NK-92 (cell line): ENCODE measurements around the gene CETP.
"Not testable (repeated sequence)": the region's sequence is repeated elsewhere in the genome, so short reads cannot be mapped to it uniquely, and the experiment has no call there.

Experiments used
- DNase-seq: peaks from one replicate; lab custom pipeline; 2025; ENCODE audit not compliant: unreplicated experiment; lab: John Stamatoyannopoulos, UW

The CETP gene

DNA sequence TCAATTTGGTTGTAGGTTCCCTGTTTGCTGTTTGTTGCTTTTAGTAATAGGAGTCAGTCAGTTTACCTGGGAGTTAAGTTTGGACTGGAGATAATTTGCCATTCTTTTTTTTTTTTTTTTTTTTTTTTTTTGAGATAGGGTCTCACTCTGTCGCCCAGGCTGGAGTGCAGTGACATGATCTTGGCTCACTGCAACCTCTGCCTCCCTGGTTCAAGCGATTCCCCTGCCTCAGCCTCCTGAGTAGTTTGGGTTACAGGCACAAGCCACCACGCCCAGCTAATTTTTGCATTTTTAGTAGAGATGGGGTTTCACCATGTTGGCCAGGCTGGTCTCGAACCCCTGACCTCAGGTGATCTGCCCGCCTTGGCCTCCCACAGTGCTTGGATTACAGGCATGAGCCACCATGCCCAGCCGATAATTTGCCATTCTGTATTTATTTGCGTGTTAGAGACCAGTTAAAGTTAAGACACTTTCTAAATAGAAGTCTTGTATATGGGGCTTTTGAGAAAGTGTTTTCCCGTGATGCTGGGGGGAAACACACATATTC lies 27.1 kb upstream of the CETP start:
- not testable (repeated sequence) for DNase-seq

DNA sequence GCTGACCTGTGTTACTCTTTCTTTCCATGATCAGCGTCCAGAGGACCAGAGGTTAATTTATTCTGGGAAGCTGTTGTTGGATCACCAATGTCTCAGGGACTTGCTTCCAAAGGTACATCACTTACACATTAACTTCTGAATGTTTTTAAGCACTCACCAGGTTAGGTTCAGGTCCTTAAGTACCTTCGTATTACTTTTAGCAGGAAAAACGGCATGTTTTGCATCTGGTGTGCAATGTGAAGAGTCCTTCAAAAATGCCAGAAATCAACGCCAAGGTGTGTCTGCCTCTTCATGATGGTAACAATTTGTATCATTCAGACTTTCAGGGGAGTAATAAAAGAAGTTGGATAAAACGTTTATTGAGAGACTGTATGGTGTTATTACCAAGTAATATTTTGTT lies 26.5 kb upstream of the CETP start:
- DNase-seq: no peak

DNA sequence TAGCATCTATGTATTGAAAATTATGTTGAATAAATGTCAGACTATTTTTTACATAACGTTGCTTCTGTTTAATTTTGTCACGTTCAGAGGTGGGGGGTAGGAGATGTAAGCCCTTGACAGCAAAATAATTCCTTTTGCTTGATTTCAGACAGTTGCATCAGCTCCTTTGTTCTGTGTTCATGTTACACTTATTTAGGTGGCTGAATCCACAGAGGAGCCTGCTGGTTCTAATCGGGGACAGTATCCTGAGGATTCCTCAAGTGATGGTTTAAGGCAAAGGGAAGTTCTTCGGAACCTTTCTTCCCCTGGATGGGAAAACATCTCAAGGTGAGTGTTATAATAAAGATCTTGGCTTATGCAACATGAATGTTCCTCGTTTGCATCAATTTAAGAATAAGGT lies 25.3 kb upstream of the CETP start:
- DNase-seq: no peak

DNA sequence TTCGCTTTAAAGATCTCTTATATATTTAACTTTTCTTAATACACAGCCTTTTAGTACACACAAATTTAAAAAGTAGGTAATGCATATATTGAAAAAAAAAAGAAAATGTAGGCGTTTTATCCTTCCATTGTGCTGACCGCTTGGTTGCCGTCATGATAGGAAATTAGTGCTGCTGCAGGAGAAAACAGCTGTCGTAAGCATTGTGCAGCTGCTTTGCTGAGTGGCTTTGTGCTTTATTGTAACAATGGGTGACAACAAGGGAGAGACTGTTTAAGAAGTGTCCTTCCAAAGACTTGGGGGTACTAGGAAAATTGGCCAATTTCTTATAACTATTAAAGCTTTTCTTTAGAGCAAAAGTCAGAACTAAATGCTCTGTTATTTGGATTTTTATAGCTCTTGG lies 24.8 kb upstream of the CETP start:
- DNase-seq: no peak

DNA sequence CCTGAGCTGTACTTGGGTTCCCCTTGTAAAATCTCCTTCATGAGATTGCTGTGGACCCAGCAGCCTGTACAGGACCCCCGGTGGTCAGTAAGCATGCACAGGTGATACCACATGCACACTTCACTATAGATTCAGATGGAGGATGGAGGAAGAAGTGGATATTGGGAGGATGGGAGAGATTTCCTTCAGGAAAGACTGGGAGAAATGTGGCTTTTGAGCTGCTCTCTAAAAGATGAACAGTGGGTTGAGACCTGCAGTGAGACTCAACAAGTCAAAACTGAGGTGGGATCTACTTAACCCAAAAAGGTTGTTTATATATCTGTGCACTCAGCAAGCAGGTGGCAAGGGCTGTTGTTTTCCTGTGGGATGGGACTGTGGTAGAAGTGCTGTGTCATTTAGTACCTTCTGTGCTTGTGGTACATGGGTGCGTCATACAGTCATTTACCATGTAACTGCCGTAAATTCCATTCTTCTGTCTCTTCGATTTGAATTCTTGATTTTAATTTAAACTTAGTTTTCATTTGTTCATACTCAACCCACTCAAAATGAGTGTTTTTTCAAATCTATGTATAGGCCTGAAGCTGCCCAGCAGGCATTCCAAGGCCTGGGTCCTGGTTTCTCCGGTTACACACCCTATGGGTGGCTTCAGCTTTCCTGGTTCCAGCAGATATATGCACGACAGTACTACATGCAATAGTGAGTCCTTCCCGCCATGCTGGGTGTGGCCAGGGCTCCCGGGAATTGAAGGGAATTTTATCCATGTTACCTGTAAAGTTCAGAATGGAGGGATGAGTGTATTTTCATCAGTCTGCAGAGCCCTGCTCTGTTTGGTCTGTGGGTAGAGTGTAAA lies 22.9 kb upstream of the CETP start:
- DNase-seq: no peak

DNA sequence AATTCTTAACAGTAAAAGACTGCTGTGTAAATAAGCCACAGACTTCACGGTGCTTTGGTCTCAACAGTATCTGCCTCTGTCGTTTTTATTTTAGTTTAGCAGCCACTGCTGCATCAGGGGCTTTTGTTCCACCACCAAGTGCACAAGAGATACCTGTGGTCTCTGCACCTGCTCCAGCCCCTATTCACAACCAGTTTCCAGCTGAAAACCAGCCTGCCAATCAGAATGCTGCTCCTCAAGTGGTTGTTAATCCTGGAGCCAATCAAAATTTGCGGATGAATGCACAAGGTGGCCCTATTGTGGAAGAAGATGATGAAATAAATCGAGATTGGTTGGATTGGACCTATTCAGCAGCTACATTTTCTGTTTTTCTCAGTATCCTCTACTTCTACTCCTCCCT lies 21.9 kb upstream of the CETP start:
- no peak for DNase-seq

DNA sequence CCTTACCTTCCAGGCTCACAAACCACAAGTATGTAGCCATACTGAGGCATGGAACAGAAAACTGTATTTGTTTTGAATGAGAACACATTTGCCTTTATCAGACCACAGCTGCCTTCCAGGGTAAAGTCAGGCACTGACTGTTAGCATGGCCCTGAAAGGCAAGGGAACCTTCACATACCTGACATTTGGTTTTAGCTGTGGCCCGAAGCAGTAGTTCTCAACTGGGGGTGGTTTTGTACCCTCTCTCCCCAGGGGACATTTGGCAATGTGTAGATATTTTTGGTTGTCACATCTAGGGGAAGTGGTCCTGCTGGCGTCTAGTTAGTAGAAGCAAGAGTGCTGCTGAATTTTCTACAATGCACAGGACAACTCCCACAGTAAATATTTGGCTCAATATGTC lies 20.7 kb upstream of the CETP start:
- no peak for DNase-seq

DNA sequence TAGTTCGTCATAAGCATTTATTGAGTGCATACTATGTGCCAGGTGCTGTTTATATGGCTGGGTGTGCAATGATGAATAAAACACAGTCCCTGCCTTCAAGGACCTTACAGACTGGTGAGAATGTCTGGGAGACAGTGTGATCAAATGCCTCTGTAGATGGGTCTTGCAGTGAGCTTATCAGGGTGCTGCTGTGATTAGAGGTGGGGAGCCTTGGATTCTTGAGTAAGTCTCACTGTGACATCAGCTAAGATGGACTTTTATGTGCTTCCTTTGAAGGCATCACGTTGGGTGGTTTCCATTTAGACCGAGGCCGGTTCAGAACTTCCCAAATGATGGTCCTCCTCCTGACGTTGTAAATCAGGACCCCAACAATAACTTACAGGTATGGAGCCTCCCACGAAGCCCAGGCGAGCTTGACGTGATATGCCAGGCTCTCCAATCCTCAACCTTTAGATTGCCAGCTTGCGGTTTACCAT lies 19.9 kb upstream of the CETP start:
- no peak for DNase-seq

DNA sequence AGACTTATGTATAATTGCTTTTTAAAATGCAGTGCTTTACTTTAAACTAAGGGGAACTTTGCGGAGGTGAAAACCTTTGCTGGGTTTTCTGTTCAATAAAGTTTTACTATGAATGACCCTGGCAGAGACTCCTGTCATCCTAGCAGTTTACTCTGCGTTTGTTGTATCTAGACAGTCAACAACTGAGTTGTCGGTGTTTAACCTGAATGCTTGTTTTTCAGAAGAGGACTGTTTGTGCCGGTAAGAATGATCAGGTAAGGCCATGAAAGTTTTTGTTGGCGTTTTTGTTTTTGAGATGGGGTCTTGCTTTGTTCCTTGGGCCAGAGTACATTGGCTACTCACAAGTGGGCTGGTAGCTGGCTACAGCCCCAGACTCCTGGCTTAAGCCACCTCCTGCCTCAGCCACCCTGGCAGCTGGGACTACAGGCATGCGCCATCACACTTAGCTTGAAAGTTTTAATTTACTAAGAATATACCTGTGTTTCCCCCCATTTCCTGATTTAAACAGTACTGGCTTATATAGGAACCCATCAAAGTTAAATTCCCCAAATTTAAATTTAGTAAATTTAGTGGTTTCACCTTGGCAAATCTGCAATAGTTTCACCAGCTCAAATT lies 17.9 kb upstream of the CETP start:
- DNase-seq: no peak

DNA sequence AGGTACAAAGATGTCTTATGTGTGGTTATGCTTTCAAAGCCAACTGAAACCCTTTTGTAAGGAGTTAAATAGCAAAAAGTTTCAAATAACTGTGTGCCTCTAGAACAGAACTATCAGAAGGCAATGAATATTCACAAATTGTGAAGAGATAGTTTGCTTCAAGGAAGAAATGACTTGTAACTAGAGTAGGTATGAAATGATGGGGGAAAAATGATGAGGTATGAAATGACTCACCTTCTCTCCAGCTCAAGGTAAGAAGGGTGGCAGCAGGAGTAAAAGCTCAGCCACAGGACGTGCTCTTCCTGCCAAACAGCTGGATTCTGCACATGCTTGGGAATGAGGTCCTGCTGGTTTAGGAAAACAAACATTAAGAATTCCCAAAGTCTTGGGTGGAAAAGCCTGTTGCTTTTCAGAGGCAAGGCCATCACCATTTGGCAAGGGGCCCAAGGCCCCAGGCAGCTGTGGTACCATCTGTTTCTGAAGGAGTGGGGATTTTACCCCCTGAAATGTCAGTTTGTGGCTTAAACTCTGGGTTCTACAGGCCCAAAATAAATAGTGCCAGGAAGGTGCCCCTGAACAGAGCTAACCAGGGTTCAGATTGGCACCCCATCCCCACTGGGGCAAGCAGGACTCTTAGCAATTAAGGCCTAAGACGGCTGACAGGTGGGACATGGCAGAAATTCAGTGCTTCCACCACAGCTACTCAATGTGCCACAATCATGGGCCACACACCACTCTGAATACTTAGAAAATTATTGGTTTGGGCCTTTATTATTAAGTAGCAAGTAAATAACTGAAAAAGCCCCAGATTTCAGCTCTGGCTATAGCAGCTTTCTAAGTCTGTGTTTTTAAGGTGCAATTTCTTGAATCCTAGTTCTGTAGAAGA lies 16.6 kb upstream of the CETP start:
- no peak for DNase-seq

DNA sequence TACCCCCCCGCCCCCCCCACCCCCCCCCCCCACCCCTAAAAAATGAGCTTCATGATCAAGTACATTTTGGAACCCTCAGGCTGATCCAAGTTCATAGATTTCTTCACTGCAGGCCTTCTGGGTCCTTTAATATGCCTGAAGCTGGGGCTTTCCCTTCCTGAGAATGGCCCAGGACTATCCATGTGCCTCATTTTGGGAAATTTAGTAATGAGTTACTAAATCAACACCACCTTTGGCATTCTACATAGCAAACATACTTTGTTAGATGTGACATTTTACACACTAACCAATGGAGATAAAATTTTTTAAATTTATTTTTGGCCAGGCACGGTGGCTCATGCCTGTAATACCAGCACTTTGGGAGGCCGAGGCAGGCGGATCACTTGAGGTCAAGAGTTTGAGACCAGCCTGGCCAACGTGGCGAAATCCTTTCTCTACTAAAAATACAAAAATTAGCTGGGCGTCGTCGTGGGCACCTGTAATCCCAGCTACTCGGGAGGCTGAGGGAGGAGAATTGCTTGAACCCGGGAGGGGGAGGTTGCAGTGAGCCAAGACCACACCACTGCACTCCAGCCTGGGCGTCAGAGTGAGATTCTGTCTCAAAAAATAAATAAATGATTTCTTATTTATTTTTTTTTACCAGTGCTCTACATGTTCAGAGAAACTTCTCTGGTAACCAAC lies 15.8 kb upstream of the CETP start:
- DNase-seq: no peak

DNA sequence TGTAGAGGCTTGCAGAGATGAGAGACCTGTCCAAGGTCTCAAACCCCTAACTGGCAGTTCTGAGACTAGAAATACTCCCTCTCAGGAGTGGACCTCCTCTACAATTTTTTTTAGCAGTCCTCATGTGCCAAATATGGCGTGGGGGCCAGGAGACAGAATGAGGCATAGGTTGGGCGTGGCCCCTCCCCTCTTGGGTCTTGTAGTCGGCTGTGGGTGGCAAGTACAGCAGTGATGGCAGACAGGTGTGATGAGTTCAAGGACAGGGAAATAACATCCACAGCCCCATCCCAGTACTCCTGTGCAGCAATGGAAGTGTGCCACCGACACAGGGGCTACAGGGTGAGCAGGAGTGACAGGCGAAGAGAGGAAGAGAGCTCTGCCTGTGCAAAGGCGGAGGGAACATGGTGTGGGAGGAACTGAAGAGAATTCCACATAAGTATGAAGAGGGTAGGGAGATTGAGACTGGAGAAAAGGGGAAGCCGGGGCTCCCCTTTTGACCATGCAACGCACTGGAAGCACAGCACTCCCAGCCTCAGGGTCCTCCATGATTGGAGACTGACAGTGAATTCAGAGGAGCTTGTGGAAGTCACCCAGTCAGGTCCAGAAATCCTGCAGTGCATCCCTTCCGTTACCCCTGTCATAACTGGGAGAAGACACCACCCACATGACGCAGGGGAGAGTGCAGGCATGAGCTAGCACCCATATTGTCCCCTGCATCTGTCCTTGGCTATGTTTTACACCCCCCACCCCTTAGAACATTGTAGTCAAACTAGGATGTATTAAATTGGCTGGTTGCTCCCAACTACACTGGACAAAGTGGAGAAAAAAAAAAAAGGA lies 14.8 kb upstream of the CETP start:
- no peak for DNase-seq

DNA sequence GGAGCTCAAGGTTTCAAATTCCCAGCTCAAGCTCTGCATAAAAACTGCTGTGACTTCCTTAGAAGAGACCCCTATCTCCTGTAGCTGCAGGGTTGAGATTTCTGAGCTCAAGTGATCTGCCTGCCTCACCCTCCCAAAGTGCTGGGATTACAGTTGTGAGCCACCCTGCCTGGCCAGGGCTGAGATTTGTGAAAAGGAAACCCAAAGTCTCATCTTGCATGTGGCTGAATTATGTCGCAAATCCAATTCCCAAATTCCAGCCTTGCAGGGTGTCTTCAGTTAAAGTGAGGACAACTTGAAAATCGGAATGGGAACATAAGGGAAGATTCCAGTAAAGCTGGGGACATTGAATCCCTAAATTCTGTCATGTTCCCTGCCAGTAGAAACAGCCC lies 14.2 kb upstream of the CETP start:
- DNase-seq: no peak

DNA sequence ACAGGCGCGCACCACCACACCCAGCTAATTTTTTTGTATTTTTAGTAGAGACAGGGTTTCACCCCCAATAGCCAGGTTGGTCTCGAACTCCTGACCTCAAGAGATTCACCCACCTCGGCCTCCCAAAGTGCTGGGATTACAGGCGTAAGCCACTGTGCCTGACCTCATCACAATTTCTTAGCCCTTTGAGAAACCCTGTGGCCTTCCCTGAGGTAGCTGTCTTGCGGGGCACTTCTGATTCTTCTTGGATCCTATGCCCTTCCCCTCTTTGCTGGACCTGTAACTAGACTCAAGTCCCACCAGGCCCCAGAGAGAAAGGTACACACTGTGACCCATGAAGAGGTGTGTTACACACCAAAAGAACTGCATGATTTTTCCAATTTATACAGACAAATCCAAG lies 13.5 kb upstream of the CETP start:
- no peak for DNase-seq

DNA sequence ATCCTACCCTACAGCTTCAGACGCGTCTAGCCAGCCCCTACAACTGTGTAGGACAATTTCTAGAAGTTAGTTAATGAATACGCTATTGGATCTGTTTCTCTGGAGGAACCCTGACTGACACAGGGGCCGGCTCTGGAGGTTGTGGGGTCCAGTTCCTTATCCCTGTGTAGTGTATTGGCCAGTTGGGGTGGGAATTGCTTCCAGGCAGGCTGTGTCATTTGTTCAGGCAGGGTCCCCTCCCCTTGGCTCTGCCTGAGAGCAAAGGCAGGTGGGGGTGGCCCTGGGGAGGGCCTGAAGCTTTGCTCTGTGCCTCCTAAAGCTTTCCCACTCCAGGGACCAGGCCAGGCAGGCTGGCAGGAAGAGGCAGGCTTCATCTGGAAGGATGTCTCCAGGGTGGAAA lies 11.7 kb upstream of the CETP start:
- no peak for DNase-seq

DNA sequence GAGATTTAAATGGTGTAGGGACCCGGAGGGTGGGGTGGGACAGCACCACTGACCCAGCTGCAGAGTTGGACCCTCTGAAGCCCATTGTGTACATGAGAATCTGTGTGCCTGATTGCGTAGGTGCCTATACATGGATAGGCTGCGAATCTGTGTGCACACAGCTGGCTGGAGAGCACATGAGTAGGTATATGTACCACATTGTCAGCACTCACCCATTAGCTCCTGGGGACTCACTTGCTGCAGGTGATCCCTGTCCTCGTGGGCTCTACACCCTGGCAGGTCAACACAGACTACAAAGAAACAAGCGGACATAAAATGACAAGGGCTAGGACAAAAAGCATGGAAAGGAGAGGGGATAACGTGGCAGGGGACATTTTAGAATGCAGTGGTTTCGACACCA lies 11.3 kb upstream of the CETP start:
- DNase-seq: no peak

DNA sequence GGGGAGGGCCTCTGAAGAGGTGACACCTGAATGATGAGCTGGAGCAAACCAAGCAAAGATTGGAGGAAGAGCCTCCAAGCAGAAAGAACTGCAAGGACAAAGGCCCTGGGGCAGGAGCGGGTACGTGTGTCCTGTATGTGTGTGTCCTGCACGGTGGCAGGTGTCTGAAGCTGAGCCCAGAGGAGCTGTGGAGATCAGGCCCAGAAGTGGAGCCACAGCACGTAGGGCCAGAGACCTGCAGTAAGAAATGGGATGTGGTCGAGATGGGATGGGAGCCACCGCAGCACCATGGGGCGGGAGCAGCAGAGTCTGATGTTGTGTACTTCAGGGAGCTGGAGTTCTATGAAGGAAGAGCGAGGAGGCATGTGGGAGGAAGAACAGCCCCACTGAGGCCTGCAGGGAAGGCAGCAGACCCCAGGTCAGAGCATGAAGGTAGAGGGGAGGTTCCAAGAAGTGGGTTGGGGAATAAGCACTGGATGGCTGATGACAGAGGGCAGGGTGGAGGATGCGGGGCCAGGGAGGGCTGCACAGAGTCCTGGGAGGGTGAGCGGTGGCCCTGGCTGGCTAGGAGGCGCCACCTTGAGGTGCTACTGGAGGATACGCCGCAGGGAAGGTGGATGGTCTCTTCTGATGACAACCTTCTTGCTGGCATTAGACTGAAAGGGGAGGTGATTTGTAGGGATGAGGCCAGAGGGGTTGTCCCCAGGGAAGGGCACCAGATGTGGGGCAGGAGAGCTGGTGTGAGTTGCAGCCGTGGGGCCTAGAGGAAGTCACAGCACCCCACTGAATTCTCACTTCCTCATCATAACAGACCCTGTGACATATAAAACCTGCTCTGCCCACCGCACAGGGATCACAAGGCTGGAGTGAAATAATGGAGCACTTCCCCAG lies 10.6 kb upstream of the CETP start:
- no peak for DNase-seq

DNA sequence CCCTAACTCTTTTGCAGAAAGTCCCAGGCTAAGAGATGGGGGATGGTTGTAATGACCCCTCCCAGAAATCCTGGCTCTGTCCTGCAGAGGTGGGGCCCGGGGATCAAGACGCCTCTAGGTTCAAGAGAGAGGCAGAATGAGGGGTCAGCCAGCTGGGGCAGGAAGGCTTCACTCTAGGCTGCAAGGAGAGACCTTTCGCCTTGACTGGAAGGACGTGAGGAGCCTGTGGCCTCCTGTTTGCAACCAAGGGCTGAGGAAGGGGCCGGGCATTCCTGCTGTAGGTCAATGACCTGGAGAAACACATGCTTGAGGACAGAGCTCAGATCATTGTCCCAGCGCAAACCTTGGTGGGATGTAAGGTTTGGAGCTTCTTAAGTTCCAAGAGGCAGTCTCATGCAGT lies 8.7 kb upstream of the CETP start:
- no peak for DNase-seq

DNA sequence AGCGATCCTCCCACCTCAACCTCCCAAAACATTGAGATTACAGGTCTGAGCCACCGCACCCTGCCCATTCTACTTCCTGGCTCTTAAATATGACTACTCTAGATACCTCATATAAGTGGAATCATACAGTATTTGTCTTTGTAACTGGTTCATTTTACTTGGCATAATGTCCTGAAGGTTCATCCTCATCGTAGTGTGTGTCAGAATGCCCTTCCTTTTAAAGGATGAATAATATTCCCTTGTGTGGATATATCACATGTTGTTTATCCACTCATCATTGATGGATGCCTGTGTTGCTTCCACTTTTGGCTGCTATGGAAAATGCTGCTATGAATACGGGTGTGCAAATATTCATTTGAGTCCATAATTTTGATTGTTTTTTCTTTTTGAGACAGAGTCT lies 5.7 kb upstream of the CETP start:
- no peak for DNase-seq
